Mucosa of descending colon (tissue), 3 donors: Measurements from ENCODE around the gene ARHGAP42. TPM values are rescaled to one million over a fixed set of nuclear protein-coding genes. Genes with fewer than 3 reads are reported as not detected.

Experiments
- ATAC-seq: fragments of 200-7000 bp; cut with Tn5 transposase; one replicate; pipeline ENCODE4 v1.9.1; 2020; ENCODE audit warnings: mild to moderate bottlenecking, moderate library complexity
- DNase-seq, 3 donors: peaks; one replicate each; pipeline ENCODE4 v3.0.0-alpha.2; 2020
- H3K36me3 ChIP-seq: fragments of 200-600 bp; one replicate; pipeline ENCODE4 v1.8.0; 2021; ENCODE audit warnings: low read depth, mild to moderate bottlenecking
- H3K4me1 ChIP-seq: fragments of 200-600 bp; one replicate; pipeline ENCODE4 v1.8.0; 2021; ENCODE audit warnings: low read depth, mild to moderate bottlenecking
- H3K4me3 ChIP-seq: fragments of 200-600 bp; one replicate; pipeline ENCODE4 v1.8.0; 2021; ENCODE audit warnings: mild to moderate bottlenecking
- H3K9me3 ChIP-seq: fragments of 200-600 bp; one replicate; pipeline ENCODE4 v1.8.0; 2021; ENCODE audit warnings: mild to moderate bottlenecking
- intact Hi-C, 2 donors: fragments of 100-400 bp; cut with DNase I in 1 of 2; cut with micrococcal nuclease in 1 of 2; formaldehyde crosslinking; loops; one replicate each; pipeline versions ENCODE4 v1.11.0 to v1.11.1; 2022; cut with DNase I, micrococcal nuclease
- total RNA-seq, 3 donors: library from RNA; stranded (reverse); fragmentation: NEBNext Ultra II Directional in 2 of 3; extraction: Animal tissue kit (Norgen Biotek cat#: 25700) in 2 of 3; gene quantifications; one replicate each; pipeline versions ENCODE4 v1.2.1 to v1.2.4, GENCODE V29; 2021 to 2023
- TF ChIP-seq, protein P1 (sequence below): fragments of 200-600 bp; IDR thresholded peaks from one replicate; pipeline ENCODE4 v1.8.0; 2022; ENCODE audit warnings: antibody characterized with exemption, mild to moderate bottlenecking
- donor health status: DM: no; HTN: no; CAD: no; lungs with moderate emphysema.
- donor health status: DM: no; HTN: no; CAD: no.
- donor health status: DM: no; HTN: yes; CAD: no.

Gene ARHGAP42
- total RNA-seq, 3 donors from 2014 or later = 17.6 to 38.9 (median 18.8) TPM

DNA sequence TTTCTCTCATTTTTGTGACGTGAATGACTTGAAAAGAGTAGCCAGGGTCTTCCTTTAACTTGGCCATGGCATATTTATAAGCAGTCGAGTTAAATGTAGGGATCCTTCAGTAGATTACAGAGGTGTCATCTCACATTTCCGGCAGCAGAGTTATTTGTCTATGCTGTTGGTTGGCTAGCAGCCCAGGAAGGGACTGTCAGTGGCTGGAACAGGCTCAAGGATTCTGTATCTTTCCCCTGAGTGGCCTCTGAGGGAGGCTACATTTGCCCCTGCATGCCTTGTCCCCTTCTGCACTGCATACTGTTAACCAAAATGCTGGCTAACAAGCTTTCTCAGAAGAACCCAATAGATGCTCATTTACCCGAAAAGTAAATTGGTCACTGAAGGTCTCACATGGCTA, 254.9 kb downstream of the ARHGAP42 start:
- DNase-seq (peak in 1 of 3 donors; percentile 45), ATAC-seq (peak; percentile 49)
- Histone ChIP-seq H3K36me3 (no peaks in the 10 kb centered on the region), H3K4me3 (no peak overlapping the region), H3K4me1 (no peaks in the 10 kb centered on the region), H3K9me3 (no peaks in the 10 kb centered on the region)
- intact Hi-C loops = no loop called here
- TF ChIP-seq, protein P1, sequence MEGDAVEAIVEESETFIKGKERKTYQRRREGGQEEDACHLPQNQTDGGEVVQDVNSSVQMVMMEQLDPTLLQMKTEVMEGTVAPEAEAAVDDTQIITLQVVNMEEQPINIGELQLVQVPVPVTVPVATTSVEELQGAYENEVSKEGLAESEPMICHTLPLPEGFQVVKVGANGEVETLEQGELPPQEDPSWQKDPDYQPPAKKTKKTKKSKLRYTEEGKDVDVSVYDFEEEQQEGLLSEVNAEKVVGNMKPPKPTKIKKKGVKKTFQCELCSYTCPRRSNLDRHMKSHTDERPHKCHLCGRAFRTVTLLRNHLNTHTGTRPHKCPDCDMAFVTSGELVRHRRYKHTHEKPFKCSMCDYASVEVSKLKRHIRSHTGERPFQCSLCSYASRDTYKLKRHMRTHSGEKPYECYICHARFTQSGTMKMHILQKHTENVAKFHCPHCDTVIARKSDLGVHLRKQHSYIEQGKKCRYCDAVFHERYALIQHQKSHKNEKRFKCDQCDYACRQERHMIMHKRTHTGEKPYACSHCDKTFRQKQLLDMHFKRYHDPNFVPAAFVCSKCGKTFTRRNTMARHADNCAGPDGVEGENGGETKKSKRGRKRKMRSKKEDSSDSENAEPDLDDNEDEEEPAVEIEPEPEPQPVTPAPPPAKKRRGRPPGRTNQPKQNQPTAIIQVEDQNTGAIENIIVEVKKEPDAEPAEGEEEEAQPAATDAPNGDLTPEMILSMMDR = no peak

- intact Hi-C loops = no loop called here
- no peaks in the 10 kb centered on the region for H3K36me3 ChIP-seq
- no peaks in the 10 kb centered on the region for H3K9me3 ChIP-seq
- DNase-seq (no peak), ATAC-seq (no peak)
- no peak overlapping the region for H3K4me3 ChIP-seq
- no peaks in the 10 kb centered on the region for H3K4me1 ChIP-seq
- TF ChIP-seq, protein P1 = no peak
These were observed 261.8 kb downstream of the ARHGAP42 start for GRCh38 chr11:100948936-100949335.

DNA sequence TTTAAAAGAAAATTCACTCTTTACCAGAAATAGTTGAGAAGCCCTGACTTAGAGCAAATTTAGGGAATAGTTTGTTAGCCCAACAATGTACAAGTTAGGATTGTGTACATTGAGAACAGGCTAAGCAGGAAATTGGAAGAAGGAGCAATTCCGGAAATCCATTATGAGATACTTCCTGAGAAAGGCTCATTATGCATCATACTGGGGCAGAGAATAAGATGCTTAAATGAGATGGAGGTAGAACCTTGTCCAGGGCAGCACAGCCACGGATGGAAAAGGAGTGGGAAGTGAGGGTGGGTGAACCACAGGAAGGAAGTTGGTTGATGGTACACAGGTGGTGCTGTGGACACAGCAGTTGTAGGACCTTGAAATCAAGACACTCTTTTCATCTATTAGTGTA, 262.4 kb downstream of the ARHGAP42 start:
- no peaks in the 10 kb centered on the region for H3K36me3 ChIP-seq
- DNase-seq = no peak
- TF ChIP-seq, protein P1 = no peak
- no peak overlapping the region for H3K4me3 ChIP-seq
- intact Hi-C loops = no loop called here
- no peaks in the 10 kb centered on the region for H3K4me1 ChIP-seq
- no peak for ATAC-seq
- no peaks in the 10 kb centered on the region for H3K9me3 ChIP-seq

- no peaks in the 10 kb centered on the region for H3K9me3 ChIP-seq
- TF ChIP-seq, protein P1 = no peak
- H3K4me3 ChIP-seq = no peak overlapping the region
- intact Hi-C loops = no loop called here
- H3K36me3 ChIP-seq = no peaks in the 10 kb centered on the region
- H3K4me1 ChIP-seq = no peaks in the 10 kb centered on the region
- DNase-seq = no peak
- ATAC-seq = no peak
These were observed 268.2 kb downstream of the ARHGAP42 start for GRCh38 chr11:100955318-100955717.

DNA sequence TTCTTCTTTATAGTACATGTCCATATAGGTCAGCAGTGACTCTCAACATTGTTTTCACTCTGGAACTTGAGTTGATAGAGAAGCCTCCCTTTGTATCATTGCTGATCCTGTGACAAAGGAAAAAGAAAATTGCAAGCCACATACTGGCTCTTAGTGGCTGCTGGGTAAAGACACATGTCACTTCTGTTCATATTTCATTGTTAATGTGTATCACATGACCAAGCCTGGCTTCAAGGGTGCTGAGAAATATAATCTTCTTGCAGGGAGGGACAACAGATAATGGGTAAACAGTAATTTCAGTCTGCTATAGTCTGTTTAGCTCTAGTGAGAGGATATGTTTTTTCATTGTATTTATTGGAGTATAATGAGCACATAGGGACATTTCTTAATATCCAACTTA, 269.3 kb downstream of the ARHGAP42 start:
- Histone ChIP-seq H3K9me3 (no peaks in the 10 kb centered on the region), H3K36me3 (no peaks in the 10 kb centered on the region), H3K4me1 (no peaks in the 10 kb centered on the region), H3K4me3 (no peak overlapping the region)
- DNase-seq (no peak), ATAC-seq (no peak)
- intact Hi-C loops = no loop called here
- TF ChIP-seq, protein P1 = no peak

GRCh38 chr11:100957499-100957898, 270.4 kb downstream of the ARHGAP42 start:
- TF ChIP-seq, protein P1 = no peak
- Histone ChIP-seq H3K4me1 (no peaks in the 10 kb centered on the region), H3K36me3 (no peaks in the 10 kb centered on the region), H3K9me3 (no peaks in the 10 kb centered on the region), H3K4me3 (no peak overlapping the region)
- DNase-seq = no peak
- no peak for ATAC-seq
- intact Hi-C loops = no loop called here
